HEK293 (cell line): ENCODE measurements around the gene CNOT11.

Source experiments
- CTCF ChIA-PET: fragments of 350-600 bp; formaldehyde crosslinking; extraction: SDS; loops from one replicate; lab custom pipeline; 2021; ENCODE audit warnings: antibody characterized with exemption; lab: Yijun Ruan, JAX
- POLR2A ChIA-PET: fragments of 300-600 bp; formaldehyde crosslinking; extraction: SDS; loops from one replicate; lab custom pipeline; 2020; ENCODE audit warnings: antibody characterized with exemption, inconsistent platforms; lab: Yijun Ruan, JAX
- H3K27ac ChIP-seq: fragments of 200-500 bp; sonication (Bioruptor generic); 2 replicates; pipeline ENCODE4 v1.5.1; 2014; ENCODE audit warnings: low read depth, low read length, control low read depth, inconsistent platforms; ENCODE audit errors: extremely low read depth
- H3K36me3 ChIP-seq, 2 experiments: fragments of 200-500 bp in 1 of 2; sonication (Bioruptor generic) in 1 of 2; 1 replicate in 1 of 2; 2 replicates in 1 of 2; pipeline ENCODE4 v1.5.1; 2014 to 2017; ENCODE audit warnings: inconsistent platforms in 2 of 2, low read length in 2 of 2; ENCODE audit not compliant: control insufficient read depth in 2 of 2, insufficient read depth in 1 of 2
- H3K4me1 ChIP-seq: fragments of 200-500 bp; sonication (Bioruptor generic); 2 replicates; pipeline ENCODE4 v1.5.1; 2014; ENCODE audit warnings: mild to moderate bottlenecking, low read length, inconsistent platforms; ENCODE audit not compliant: control insufficient read depth, insufficient read depth
- H3K4me3 ChIP-seq: 2 replicates; pipeline ENCODE4 v1.5.1; 2011; ENCODE audit warnings: low read depth, mild to moderate bottlenecking, control low read depth, low read length, moderate library complexity
- H3K9me3 ChIP-seq: fragments of 200-500 bp; sonication (Bioruptor generic); 2 replicates; pipeline ENCODE4 v1.5.1; 2014; ENCODE audit warnings: low read depth, low read length, inconsistent platforms; ENCODE audit not compliant: control insufficient read depth, insufficient read depth
- OSR2 ChIP-seq: fragments of 450-650 bp; formaldehyde crosslinking; IDR thresholded peaks from 2 replicates; pipeline ENCODE4 v1.5.1; 2016; ENCODE audit warnings: missing biosample characterization, missing genetic modification characterization
- SP7 ChIP-seq: fragments of 450-650 bp; formaldehyde crosslinking; IDR thresholded peaks from 2 replicates; pipeline ENCODE4 v1.5.1; 2016; ENCODE audit warnings: missing biosample characterization, missing genetic modification characterization
- ZBTB17 ChIP-seq: fragments of 450-650 bp; formaldehyde crosslinking; IDR thresholded peaks from 2 replicates; pipeline ENCODE4 v1.5.1; 2016; ENCODE audit warnings: missing biosample characterization, missing genetic modification characterization
- ZBTB21 ChIP-seq: fragments of 450-650 bp; formaldehyde crosslinking; IDR thresholded peaks from 2 replicates; pipeline ENCODE4 v1.5.1; 2017; ENCODE audit warnings: missing biosample characterization, missing genetic modification characterization
- ZNF426 ChIP-seq: fragments of 450-650 bp; formaldehyde crosslinking; IDR thresholded peaks from 2 replicates; pipeline ENCODE4 v1.5.1; 2017; ENCODE audit warnings: missing biosample characterization, missing genetic modification characterization, mild to moderate bottlenecking, inconsistent platforms, moderate library complexity
- TF ChIP-seq, protein P1 (sequence below): fragments of 450-650 bp; IDR thresholded peaks from 2 replicates; pipeline ENCODE4 v1.5.1; 2018; ENCODE audit warnings: missing biosample characterization, mild to moderate bottlenecking, missing genetic modification characterization
- TF ChIP-seq, protein P2 (sequence below): fragments of 450-650 bp; formaldehyde crosslinking; IDR thresholded peaks from 2 replicates; pipeline ENCODE4 v1.5.1; 2016; ENCODE audit warnings: missing biosample characterization, missing genetic modification characterization
- TF ChIP-seq, protein P3 (sequence below): fragments of 450-650 bp; formaldehyde crosslinking; IDR thresholded peaks from 2 replicates; pipeline ENCODE4 v1.5.1; 2016; ENCODE audit warnings: missing biosample characterization, missing genetic modification characterization
- TF ChIP-seq, protein P4 (sequence below): fragments of 450-650 bp; formaldehyde crosslinking; IDR thresholded peaks from 2 replicates; pipeline ENCODE4 v1.5.1; 2017; ENCODE audit warnings: missing biosample characterization, missing genetic modification characterization
- TF ChIP-seq, protein P5 (sequence below): fragments of 450-650 bp; formaldehyde crosslinking; IDR thresholded peaks from 2 replicates; pipeline ENCODE4 v1.5.1; 2016; ENCODE audit warnings: missing biosample characterization, missing genetic modification characterization

The CNOT11 gene

DNA sequence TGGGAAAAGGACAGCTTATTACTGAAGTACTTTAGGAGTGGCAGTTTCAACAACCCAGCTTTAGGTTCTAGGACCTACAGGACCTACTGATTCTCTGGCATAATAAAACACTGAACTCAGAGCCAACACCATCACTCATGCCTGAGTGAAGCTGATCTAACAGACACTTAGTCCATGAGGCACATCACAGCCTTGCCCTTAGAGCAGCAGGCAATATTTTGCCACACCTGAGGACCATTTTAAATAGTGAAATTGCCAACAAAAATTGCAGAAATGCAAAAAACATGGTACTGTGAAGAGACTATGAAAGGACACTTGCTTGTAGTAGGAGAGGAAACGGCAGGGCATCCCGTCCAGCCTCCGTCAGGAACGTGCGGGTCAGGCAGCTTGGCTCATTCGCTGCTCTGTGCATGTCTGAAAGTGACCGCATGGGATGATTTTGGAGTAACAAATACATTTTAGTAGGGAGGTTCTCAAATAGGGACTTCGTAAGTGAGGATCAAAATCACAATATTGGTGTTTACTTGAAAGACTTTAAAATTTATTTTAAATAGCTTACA is 18.1 kb downstream of the CNOT11 start:
- TF ChIP-seq OSR2 (tag by site-specific recombination), result no peak
- TF ChIP-seq, protein P1, sequence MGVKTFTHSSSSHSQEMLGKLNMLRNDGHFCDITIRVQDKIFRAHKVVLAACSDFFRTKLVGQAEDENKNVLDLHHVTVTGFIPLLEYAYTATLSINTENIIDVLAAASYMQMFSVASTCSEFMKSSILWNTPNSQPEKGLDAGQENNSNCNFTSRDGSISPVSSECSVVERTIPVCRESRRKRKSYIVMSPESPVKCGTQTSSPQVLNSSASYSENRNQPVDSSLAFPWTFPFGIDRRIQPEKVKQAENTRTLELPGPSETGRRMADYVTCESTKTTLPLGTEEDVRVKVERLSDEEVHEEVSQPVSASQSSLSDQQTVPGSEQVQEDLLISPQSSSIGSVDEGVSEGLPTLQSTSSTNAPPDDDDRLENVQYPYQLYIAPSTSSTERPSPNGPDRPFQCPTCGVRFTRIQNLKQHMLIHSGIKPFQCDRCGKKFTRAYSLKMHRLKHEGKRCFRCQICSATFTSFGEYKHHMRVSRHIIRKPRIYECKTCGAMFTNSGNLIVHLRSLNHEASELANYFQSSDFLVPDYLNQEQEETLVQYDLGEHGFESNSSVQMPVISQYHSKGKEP (tag by site-specific recombination), result no peak
- TF ChIP-seq ZBTB17 (tag by site-specific recombination), result no peak
- TF ChIP-seq, protein P2, sequence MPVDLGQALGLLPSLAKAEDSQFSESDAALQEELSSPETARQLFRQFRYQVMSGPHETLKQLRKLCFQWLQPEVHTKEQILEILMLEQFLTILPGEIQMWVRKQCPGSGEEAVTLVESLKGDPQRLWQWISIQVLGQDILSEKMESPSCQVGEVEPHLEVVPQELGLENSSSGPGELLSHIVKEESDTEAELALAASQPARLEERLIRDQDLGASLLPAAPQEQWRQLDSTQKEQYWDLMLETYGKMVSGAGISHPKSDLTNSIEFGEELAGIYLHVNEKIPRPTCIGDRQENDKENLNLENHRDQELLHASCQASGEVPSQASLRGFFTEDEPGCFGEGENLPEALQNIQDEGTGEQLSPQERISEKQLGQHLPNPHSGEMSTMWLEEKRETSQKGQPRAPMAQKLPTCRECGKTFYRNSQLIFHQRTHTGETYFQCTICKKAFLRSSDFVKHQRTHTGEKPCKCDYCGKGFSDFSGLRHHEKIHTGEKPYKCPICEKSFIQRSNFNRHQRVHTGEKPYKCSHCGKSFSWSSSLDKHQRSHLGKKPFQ (tag by site-specific recombination), result no peak
- no peak for TF ChIP-seq ZBTB21 (tag by site-specific recombination)
- TF ChIP-seq, protein P3, sequence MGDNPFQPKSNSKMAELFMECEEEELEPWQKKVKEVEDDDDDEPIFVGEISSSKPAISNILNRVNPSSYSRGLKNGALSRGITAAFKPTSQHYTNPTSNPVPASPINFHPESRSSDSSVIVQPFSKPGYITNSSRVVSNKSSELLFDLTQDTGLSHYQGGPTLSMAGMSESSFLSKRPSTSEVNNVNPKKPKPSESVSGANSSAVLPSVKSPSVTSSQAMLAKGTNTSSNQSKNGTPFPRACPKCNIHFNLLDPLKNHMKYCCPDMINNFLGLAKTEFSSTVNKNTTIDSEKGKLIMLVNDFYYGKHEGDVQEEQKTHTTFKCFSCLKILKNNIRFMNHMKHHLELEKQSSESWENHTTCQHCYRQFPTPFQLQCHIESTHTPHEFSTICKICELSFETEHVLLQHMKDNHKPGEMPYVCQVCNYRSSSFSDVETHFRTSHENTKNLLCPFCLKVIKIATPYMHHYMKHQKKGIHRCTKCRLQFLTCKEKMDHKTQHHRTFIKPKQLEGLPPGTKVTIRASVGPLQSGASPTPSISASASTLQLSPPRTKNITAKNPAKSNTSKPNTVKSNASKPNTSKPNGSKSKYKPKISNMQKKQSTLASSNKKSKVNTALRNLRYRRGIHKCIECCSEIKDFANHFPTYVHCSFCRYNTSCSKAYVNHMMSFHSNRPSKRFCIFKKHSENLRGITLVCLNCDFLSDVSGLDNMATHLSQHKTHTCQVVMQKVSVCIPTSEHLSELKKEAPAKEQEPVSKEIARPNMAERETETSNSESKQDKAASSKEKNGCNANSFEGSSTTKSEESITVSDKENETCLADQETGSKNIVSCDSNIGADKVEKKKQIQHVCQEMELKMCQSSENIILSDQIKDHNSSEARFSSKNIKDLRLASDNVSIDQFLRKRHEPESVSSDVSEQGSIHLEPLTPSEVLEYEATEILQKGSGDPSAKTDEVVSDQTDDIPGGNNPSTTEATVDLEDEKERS, result no peak
- TF ChIP-seq, protein P4, sequence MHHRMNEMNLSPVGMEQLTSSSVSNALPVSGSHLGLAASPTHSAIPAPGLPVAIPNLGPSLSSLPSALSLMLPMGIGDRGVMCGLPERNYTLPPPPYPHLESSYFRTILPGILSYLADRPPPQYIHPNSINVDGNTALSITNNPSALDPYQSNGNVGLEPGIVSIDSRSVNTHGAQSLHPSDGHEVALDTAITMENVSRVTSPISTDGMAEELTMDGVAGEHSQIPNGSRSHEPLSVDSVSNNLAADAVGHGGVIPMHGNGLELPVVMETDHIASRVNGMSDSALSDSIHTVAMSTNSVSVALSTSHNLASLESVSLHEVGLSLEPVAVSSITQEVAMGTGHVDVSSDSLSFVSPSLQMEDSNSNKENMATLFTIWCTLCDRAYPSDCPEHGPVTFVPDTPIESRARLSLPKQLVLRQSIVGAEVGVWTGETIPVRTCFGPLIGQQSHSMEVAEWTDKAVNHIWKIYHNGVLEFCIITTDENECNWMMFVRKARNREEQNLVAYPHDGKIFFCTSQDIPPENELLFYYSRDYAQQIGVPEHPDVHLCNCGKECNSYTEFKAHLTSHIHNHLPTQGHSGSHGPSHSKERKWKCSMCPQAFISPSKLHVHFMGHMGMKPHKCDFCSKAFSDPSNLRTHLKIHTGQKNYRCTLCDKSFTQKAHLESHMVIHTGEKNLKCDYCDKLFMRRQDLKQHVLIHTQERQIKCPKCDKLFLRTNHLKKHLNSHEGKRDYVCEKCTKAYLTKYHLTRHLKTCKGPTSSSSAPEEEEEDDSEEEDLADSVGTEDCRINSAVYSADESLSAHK (tag by site-specific recombination), result no peak
- TF ChIP-seq, protein P5, sequence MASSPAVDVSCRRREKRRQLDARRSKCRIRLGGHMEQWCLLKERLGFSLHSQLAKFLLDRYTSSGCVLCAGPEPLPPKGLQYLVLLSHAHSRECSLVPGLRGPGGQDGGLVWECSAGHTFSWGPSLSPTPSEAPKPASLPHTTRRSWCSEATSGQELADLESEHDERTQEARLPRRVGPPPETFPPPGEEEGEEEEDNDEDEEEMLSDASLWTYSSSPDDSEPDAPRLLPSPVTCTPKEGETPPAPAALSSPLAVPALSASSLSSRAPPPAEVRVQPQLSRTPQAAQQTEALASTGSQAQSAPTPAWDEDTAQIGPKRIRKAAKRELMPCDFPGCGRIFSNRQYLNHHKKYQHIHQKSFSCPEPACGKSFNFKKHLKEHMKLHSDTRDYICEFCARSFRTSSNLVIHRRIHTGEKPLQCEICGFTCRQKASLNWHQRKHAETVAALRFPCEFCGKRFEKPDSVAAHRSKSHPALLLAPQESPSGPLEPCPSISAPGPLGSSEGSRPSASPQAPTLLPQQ (tag by site-specific recombination), result no peak
- no peak overlapping the region for H3K4me3 ChIP-seq
- ChIA-PET POLR2A (interaction anchor here (0.6 kb wide), 1 partner anchor 66 kb away, joined by 4 read pairs; no protein-coding TSS in a partner anchor), CTCF (no interaction called here)
- peaks cover 28 to 80% of the 10 kb centered on the region in 2 experiments for H3K36me3 ChIP-seq
- H3K4me1 ChIP-seq, result no peaks in the 10 kb centered on the region
- no peak overlapping the region for H3K27ac ChIP-seq
- no peaks in the 10 kb centered on the region for H3K9me3 ChIP-seq

DNA sequence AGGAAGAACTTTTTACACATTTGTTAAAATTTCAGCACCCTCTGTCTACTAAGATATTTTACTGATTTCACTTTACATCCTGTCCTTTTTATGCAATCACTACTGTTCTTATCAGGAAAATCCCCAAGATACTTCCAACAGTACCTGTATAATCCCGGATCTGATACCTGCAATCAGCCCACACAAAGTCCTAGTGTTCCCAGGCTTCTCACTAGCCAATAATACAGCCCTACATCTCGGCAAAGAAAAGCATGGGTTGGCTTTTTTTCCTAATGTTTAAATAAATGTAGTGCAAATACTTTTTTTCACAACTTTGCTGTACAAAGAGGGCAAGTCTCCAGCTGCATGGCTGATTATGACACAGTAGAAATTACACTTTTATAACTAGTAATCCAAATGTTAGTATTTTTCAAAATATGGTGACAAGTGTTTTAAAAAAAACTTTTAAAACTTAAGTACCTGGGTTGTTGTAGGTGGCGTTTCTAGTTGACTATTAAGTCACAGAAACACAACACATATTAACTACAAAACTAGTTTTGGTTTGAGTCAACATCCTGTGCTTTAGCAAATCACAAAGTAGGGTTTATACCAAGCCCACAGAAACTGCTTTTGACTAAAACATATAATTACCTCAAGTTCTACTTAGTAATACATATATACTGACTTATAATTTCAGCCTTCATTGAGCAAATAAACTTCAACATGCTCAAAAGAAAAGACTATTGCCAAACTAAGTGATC is 19.5 kb downstream of the CNOT11 start:
- Histone ChIP-seq H3K4me3 (no peak overlapping the region), H3K4me1 (no peaks in the 10 kb centered on the region), H3K36me3 (peaks cover 30 to 78% of the 10 kb centered on the region in 2 experiments), H3K27ac (no peak overlapping the region), H3K9me3 (no peaks in the 10 kb centered on the region)
- POLR2A ChIA-PET, result no interaction called here
- CTCF ChIA-PET, result interaction anchor here (0.7 kb wide), 1 partner anchor 146 kb away, joined by 3 read pairs; no protein-coding TSS in a partner anchor
- TF ChIP-seq ZNF426 (tag by site-specific recombination) (no peak), SP7 (tag by site-specific recombination) (0 out of 2 replicates have a peak, but pooled peaks have one; percentile 39)
